BLaER1 (cell line): ENCODE data around the gene CYP2E1.
"Not testable (repeated sequence)": the region's sequence is repeated elsewhere in the genome, so short reads cannot be mapped to it uniquely, and the experiment has no call there.

Source experiments
- H3K27ac ChIP-seq: shearing (Covaris generic); formaldehyde crosslinking; 2 replicates; pipeline ENCODE4 v1.8.1; 2022
- H3K27me3 ChIP-seq: shearing (Covaris generic); formaldehyde crosslinking; 2 replicates; pipeline ENCODE4 v1.8.1; 2022
- H3K36me3 ChIP-seq: shearing (Covaris generic); formaldehyde crosslinking; 2 replicates; pipeline ENCODE4 v1.8.1; 2022
- H3K4me1 ChIP-seq: shearing (Covaris generic); formaldehyde crosslinking; 2 replicates; pipeline ENCODE4 v1.8.1; 2022
- H3K4me2 ChIP-seq: shearing (Covaris generic); formaldehyde crosslinking; 2 replicates; pipeline ENCODE4 v1.8.1; 2022
- H3K4me3 ChIP-seq: shearing (Covaris generic); formaldehyde crosslinking; 2 replicates; pipeline ENCODE4 v1.8.1; 2022
- H3K9ac ChIP-seq: shearing (Covaris generic); formaldehyde crosslinking; 2 replicates; pipeline ENCODE4 v1.8.1; 2022
- H3K9me3 ChIP-seq: shearing (Covaris generic); formaldehyde crosslinking; 2 replicates; pipeline ENCODE4 v1.8.1; 2022
- H4K20me1 ChIP-seq: shearing (Covaris generic); formaldehyde crosslinking; 2 replicates; pipeline ENCODE4 v1.8.1; 2022
- Cebpa-rat ChIP-seq: shearing (Covaris generic); IDR thresholded peaks from 2 replicates; pipeline ENCODE4 v1.8.1; 2022

Gene CYP2E1

GRCh38 chr10:133526957-133527588 lies at the start of gene CYP2E1:
TSS of gene CYP2E1 (plus strand) at chr10:133527363. CDS start at chr10:133527396, 33 bp downstream.
- Histone ChIP-seq H3K27ac (0 out of 2 replicates have a peak within 1 kb of the TSS, but pooled peaks have one; percentile 72), H3K27me3 (no peaks in the 10 kb centered on the region), H3K4me2 (0 out of 2 replicates have a peak within 1 kb of the TSS, but pooled peaks have one; percentile 89), H3K4me1 (peaks cover 37% of the 10 kb centered on the region), H4K20me1 (no peaks in the 10 kb centered on the region), H3K9me3 (peaks cover 15% of the 10 kb centered on the region), H3K4me3 (no peak within 1 kb of the TSS), H3K9ac (no peak within 1 kb of the TSS), H3K36me3 (no peaks in the 10 kb centered on the region)
- no peak for TF ChIP-seq Cebpa-rat

GRCh38 chr10:133481086-133481643 lies 46.0 kb upstream of the CYP2E1 start:
- Histone ChIP-seq H3K9me3 (peaks cover 20% of the 10 kb centered on the region), H3K27ac (no peak overlapping the region)

GRCh38 chr10:133481657-133482056 lies 45.5 kb upstream of the CYP2E1 start:
- H3K9ac ChIP-seq = no peak overlapping the region
- H3K27ac ChIP-seq = no peak overlapping the region
- H3K4me1 ChIP-seq = no peaks in the 10 kb centered on the region
- no peaks in the 10 kb centered on the region for H3K36me3 ChIP-seq
- no peak overlapping the region for H3K4me2 ChIP-seq
- no peak for TF ChIP-seq Cebpa-rat
- H3K27me3 ChIP-seq = 0 out of 2 replicates have a peak, but pooled peaks cover under 1% of the 10 kb centered on the region
- H3K9me3 ChIP-seq = peaks cover 25% of the 10 kb centered on the region
- H3K4me3 ChIP-seq = no peak overlapping the region
- H4K20me1 ChIP-seq = no peaks in the 10 kb centered on the region

More at GRCh38 chr10:133481086-133481643, 46.0 kb upstream of the CYP2E1 start:
- H3K4me2 ChIP-seq = no peak overlapping the region
- no peak overlapping the region for H3K4me3 ChIP-seq
- no peaks in the 10 kb centered on the region for H3K4me1 ChIP-seq
- H4K20me1 ChIP-seq = no peaks in the 10 kb centered on the region
- 0 out of 2 replicates have a peak, but pooled peaks cover 4% of the 10 kb centered on the region for H3K27me3 ChIP-seq
- no peaks in the 10 kb centered on the region for H3K36me3 ChIP-seq
- H3K9ac ChIP-seq = no peak overlapping the region
- no peak for TF ChIP-seq Cebpa-rat

- Histone ChIP-seq H3K9ac (no peak overlapping the region), H4K20me1 (no peaks in the 10 kb centered on the region), H3K27me3 (no peaks in the 10 kb centered on the region), H3K36me3 (no peaks in the 10 kb centered on the region), H3K4me2 (no peak overlapping the region), H3K9me3 (peaks cover 47% of the 10 kb centered on the region), H3K27ac (no peak overlapping the region), H3K4me3 (no peak overlapping the region), H3K4me1 (peaks cover 5% of the 10 kb centered on the region)
- TF ChIP-seq Cebpa-rat = no peak
Observed at GRCh38 chr10:133484818-133485217, 42.3 kb upstream of the CYP2E1 start.

GRCh38 chr10:133487085-133487484 lies 40.1 kb upstream of the CYP2E1 start:
- H3K9me3 ChIP-seq = peaks cover 47% of the 10 kb centered on the region
- TF ChIP-seq Cebpa-rat = no peak

GRCh38 chr10:133488354-133488753 lies 38.8 kb upstream of the CYP2E1 start:
- H3K9ac ChIP-seq = no peak overlapping the region
- TF ChIP-seq Cebpa-rat = no peak
- H4K20me1 ChIP-seq = no peaks in the 10 kb centered on the region
- no peaks in the 10 kb centered on the region for H3K27me3 ChIP-seq
- peaks cover 10% of the 10 kb centered on the region for H3K4me1 ChIP-seq
- no peak overlapping the region for H3K4me3 ChIP-seq
- H3K4me2 ChIP-seq = no peak overlapping the region
- H3K9me3 ChIP-seq = peaks cover 43% of the 10 kb centered on the region
- H3K36me3 ChIP-seq = no peaks in the 10 kb centered on the region
- H3K27ac ChIP-seq = no peak overlapping the region

More at GRCh38 chr10:133487085-133487484, 40.1 kb upstream of the CYP2E1 start:
- Histone ChIP-seq H3K36me3 (no peaks in the 10 kb centered on the region), H3K4me1 (peaks cover 10% of the 10 kb centered on the region), H3K4me3 (no peak overlapping the region), H3K27ac (no peak overlapping the region), H3K9ac (no peak overlapping the region), H3K4me2 (no peak overlapping the region), H4K20me1 (no peaks in the 10 kb centered on the region), H3K27me3 (no peaks in the 10 kb centered on the region)

- Histone ChIP-seq H3K27ac (no peak overlapping the region), H3K9me3 (peaks cover 34% of the 10 kb centered on the region), H4K20me1 (no peaks in the 10 kb centered on the region), H3K4me2 (peak overlapping the region; percentile 49), H3K27me3 (no peaks in the 10 kb centered on the region), H3K4me1 (peaks cover 10% of the 10 kb centered on the region), H3K9ac (no peak overlapping the region), H3K4me3 (no peak overlapping the region), H3K36me3 (no peaks in the 10 kb centered on the region)
- no peak for TF ChIP-seq Cebpa-rat
Observed at GRCh38 chr10:133489816-133490588, 37.2 kb upstream of the CYP2E1 start.

GRCh38 chr10:133493562-133493961 lies 33.6 kb upstream of the CYP2E1 start:
- not testable (repeated sequence) for H3K36me3 ChIP-seq, H3K4me2 ChIP-seq, H3K9ac ChIP-seq, H3K4me3 ChIP-seq, H4K20me1 ChIP-seq, H3K27ac ChIP-seq, H3K27me3 ChIP-seq
- H3K9me3 ChIP-seq = peaks cover 28% of the 10 kb centered on the region
- H3K4me1 ChIP-seq = peaks cover 10% of the 10 kb centered on the region

GRCh38 chr10:133497363-133497762 lies 29.8 kb upstream of the CYP2E1 start:
- not testable (repeated sequence) for H3K4me1 ChIP-seq, H4K20me1 ChIP-seq, H3K4me2 ChIP-seq, H3K27me3 ChIP-seq, H3K9ac ChIP-seq, H3K36me3 ChIP-seq, H3K27ac ChIP-seq, H3K4me3 ChIP-seq
- peaks cover 40% of the 10 kb centered on the region for H3K9me3 ChIP-seq

GRCh38 chr10:133499176-133499575 lies 28.0 kb upstream of the CYP2E1 start:
- H3K9ac ChIP-seq, H3K27me3 ChIP-seq, H3K36me3 ChIP-seq, H3K4me2 ChIP-seq, H3K27ac ChIP-seq, H4K20me1 ChIP-seq, H3K4me1 ChIP-seq, H3K4me3 ChIP-seq: not testable (repeated sequence)
- H3K9me3 ChIP-seq = peaks cover 40% of the 10 kb centered on the region

GRCh38 chr10:133500897-133501296 lies 26.3 kb upstream of the CYP2E1 start:
- not testable (repeated sequence) for H3K27ac ChIP-seq, H3K4me3 ChIP-seq, H3K9ac ChIP-seq, H3K27me3 ChIP-seq, H3K36me3 ChIP-seq, H3K4me1 ChIP-seq, H3K4me2 ChIP-seq, H4K20me1 ChIP-seq
- peaks cover 38% of the 10 kb centered on the region for H3K9me3 ChIP-seq
